ENCODE data around the gene NUP160. TPM values are rescaled to one million over a fixed set of nuclear protein-coding genes. Genes with fewer than 3 reads are reported as not detected.
"Not testable (repeated sequence)": the region's sequence is repeated elsewhere in the genome, so short reads cannot be mapped to it uniquely, and the experiment has no call there.

The NUP160 gene
- total and polyA plus RNA-seq, 2 of the 8 experiments (the other 6 are each of a cell fraction or from before 2014, with no cell fraction given): 44.6 to 100 TPM

- H3K9me3 ChIP-seq (ENCODE audit: insufficient read depth in 2 of 2, low read depth in 1 of 2, low read length in 1 of 2); CTCF ChIA-PET (ENCODE audit: partially characterized antibody); H3K4me3 ChIP-seq (ENCODE audit: extremely low read depth in 1 of 4, insufficient read depth in 2 of 4, low read depth in 3 of 4, low read length in 4 of 4); H2BK120ac ChIP-seq (replicated peaks; ENCODE audit: low read depth, low read length); H3K18ac ChIP-seq (ENCODE audit: extremely low read depth, low read length); H2BK12ac ChIP-seq (ENCODE audit: low read depth, low read length); H4K5ac ChIP-seq (ENCODE audit: insufficient read length, low read depth, low read length); H3K14ac ChIP-seq (ENCODE audit: insufficient read length); H2AK5ac ChIP-seq (ENCODE audit: low read depth, low read length); H3K23me2 ChIP-seq (ENCODE audit: low read depth, low read length); H2BK20ac ChIP-seq (ENCODE audit: low read length); H3K4me2 ChIP-seq (ENCODE audit: insufficient read depth in 1 of 2, low read depth in 2 of 2, low read length in 2 of 2); H4K20me1 ChIP-seq (replicated peaks in 1 of 2; ENCODE audit: control insufficient read depth in 1 of 2, insufficient read depth in 2 of 2, low read length in 2 of 2); H3K9ac ChIP-seq (replicated peaks in 1 of 4; ENCODE audit: extremely low read depth in 1 of 4, low read depth in 3 of 4, low read length in 3 of 4); H3K36me3 ChIP-seq (ENCODE audit: control insufficient read depth in 2 of 4, insufficient read depth in 4 of 4, low read length in 3 of 4); H2BK15ac ChIP-seq (ENCODE audit: low read length); H4K8ac ChIP-seq (ENCODE audit: extremely low read depth, insufficient read depth, low read length); H3K56ac ChIP-seq (replicated peaks; ENCODE audit: insufficient read length, low read depth, low read length); H3K79me1 ChIP-seq (ENCODE audit: low read depth, low read length); H2BK5ac ChIP-seq (ENCODE audit: low read depth, low read length); H3K27ac ChIP-seq (ENCODE audit: low read depth, low read length); H3K27me3 ChIP-seq (replicated peaks in 1 of 4; ENCODE audit: control insufficient read depth in 3 of 4, extremely low read depth in 1 of 4, insufficient read depth in 3 of 4, low read length in 3 of 4); H3K4ac ChIP-seq (replicated peaks; ENCODE audit: insufficient read length, low read depth, low read length); H4K91ac ChIP-seq (replicated peaks; ENCODE audit: insufficient read length, low read length); H3K23ac ChIP-seq (ENCODE audit: insufficient read length); H3K4me1 ChIP-seq (replicated peaks in 1 of 4; ENCODE audit: control insufficient read depth in 3 of 4, insufficient read depth in 4 of 4, low read length in 3 of 4); H2AFZ ChIP-seq (ENCODE audit: low read length); FAIRE-seq; DNase-seq (ENCODE audit: low read depth in 1 of 2, low spot score in 2 of 2): not testable (repeated sequence)
- 83% methylated on average over 14 of the region's 14 CpGs; no CpG with 5 or more reads in 1 of the 2 experiments for WGBS, 2 experiments (ENCODE audit: extremely low coverage in 1 of 2, insufficient coverage in 1 of 2, insufficient read length in 1 of 2, insufficient replicate concordance in 2 of 2, low coverage in 1 of 2, low lambda C conversion rate in 2 of 2, missing lambda C conversion rate in 1 of 2)
- peaks cover 13 to 24% of the 10 kb centered on the region in 2 experiments; a peak in 3 of 4 replicates for H3K79me2 ChIP-seq (ENCODE audit: control insufficient read depth in 1 of 2, insufficient read depth in 2 of 2, low read length in 2 of 2)
- POLR2A ChIA-PET (ENCODE audit: partially characterized antibody): interaction anchor here (1.4 to 4.2 kb wide), 6 partner anchors 7 to 21 kb away, joined by 3 to 28 read pairs (median 6); no protein-coding TSS in a partner anchor
These were observed 78.6 kb downstream of the NUP160 start for GRCh38 chr11:47769556-47769955.
